GM23338 (cell line): Measurements from ENCODE around the gene AQP10.
"Not testable (repeated sequence)": the region's sequence is repeated elsewhere in the genome, so short reads cannot be mapped to it uniquely, and the experiment has no call there.

Source experiments
- CREB1 ChIP-seq: fragments of 250-450 bp; sonication (Bioruptor Pico); IDR thresholded peaks from 2 replicates; pipeline ENCODE4 v1.5.0; 2020; ENCODE audit warnings: low read depth, mild to moderate bottlenecking, moderate library complexity
- CTCF ChIP-seq, 2 experiments: fragments of 200-600 bp in 1 of 2; sonication (generic) in 1 of 2; conservative IDR thresholded peaks; 2 replicates each; pipeline versions ENCODE4 v1.5.1 to v1.6.1; 2016 to 2017; ENCODE audit warnings: antibody characterized with exemption in 2 of 2, low read depth in 2 of 2, mild to moderate bottlenecking in 2 of 2, moderate library complexity in 1 of 2
- ETS1 ChIP-seq: IDR thresholded peaks from 2 replicates; pipeline ENCODE4 v1.6.1; 2016; ENCODE audit warnings: antibody characterized with exemption
- EZH2 ChIP-seq: fragments of 200-600 bp; sonication (generic); IDR thresholded peaks from one replicate; pipeline ENCODE4 v1.8.0; 2017; ENCODE audit warnings: antibody characterized with exemption, mild to moderate bottlenecking, low read depth; ENCODE audit not compliant: unreplicated experiment
- EZH2phosphoT487 ChIP-seq: fragments of 200-600 bp; sonication (generic); IDR thresholded peaks from one replicate; pipeline ENCODE4 v1.8.1; 2018; ENCODE audit warnings: antibody characterized with exemption; ENCODE audit not compliant: unreplicated experiment
- JUNB ChIP-seq: IDR thresholded peaks from one replicate; pipeline ENCODE4 v1.6.1; 2016; ENCODE audit warnings: antibody characterized with exemption; ENCODE audit not compliant: unreplicated experiment
- NANOG ChIP-seq: IDR thresholded peaks from 2 replicates; pipeline ENCODE4 v1.6.1; 2016; ENCODE audit warnings: antibody characterized with exemption, borderline replicate concordance
- POLR2AphosphoS5 ChIP-seq: IDR thresholded peaks from 2 replicates; pipeline ENCODE4 v1.6.1; 2016; ENCODE audit warnings: antibody characterized with exemption, low read depth
- REST ChIP-seq: IDR thresholded peaks from one replicate; pipeline ENCODE4 v1.6.1; 2018; ENCODE audit warnings: antibody characterized with exemption; ENCODE audit not compliant: unreplicated experiment
- STAT1 ChIP-seq: IDR thresholded peaks from one replicate; pipeline ENCODE4 v1.6.1; 2016; ENCODE audit warnings: antibody characterized with exemption; ENCODE audit not compliant: unreplicated experiment
- ZNF114 ChIP-seq: fragments of 250-450 bp; sonication (Bioruptor Pico); IDR thresholded peaks from 2 replicates; pipeline ENCODE4 v1.5.0; 2020; ENCODE audit warnings: mild to moderate bottlenecking, moderate library complexity
- ZNF331 ChIP-seq: fragments of 250-450 bp; sonication (Bioruptor Pico); IDR thresholded peaks from 2 replicates; pipeline ENCODE4 v1.5.0; 2020; ENCODE audit warnings: low read depth, mild to moderate bottlenecking, moderate library complexity

- TF ChIP-seq EZH2; ZNF114; EZH2phosphoT487; CTCF (conservative IDR thresholded peaks at IDR 0.05; ENCODE audit: low read depth in 2 of 2); POLR2AphosphoS5; STAT1; REST; ZNF331 (CRISPR knock-in tag); CREB1; NANOG; JUNB; ETS1: not testable (repeated sequence)
These were observed 11.8 kb upstream of the AQP10 start for GRCh38 chr1:154309136-154309535.
